NCI-H2196 (cell line): Measurements from ENCODE around the gene PLXDC1.

Source experiments
- DNase-seq: peaks from one replicate; lab custom pipeline; 2025; ENCODE audit not compliant: unreplicated experiment; lab: John Stamatoyannopoulos, UW

The PLXDC1 gene

GRCh38 chr17:39018267-39019134 lies 132.9 kb downstream of the PLXDC1 start:
- DNase-seq = no peak

GRCh38 chr17:39016193-39017153 lies 135.0 kb downstream of the PLXDC1 start:
- DNase-seq = no peak

GRCh38 chr17:39015546-39015935 lies 135.9 kb downstream of the PLXDC1 start:
- no peak for DNase-seq

DNA sequence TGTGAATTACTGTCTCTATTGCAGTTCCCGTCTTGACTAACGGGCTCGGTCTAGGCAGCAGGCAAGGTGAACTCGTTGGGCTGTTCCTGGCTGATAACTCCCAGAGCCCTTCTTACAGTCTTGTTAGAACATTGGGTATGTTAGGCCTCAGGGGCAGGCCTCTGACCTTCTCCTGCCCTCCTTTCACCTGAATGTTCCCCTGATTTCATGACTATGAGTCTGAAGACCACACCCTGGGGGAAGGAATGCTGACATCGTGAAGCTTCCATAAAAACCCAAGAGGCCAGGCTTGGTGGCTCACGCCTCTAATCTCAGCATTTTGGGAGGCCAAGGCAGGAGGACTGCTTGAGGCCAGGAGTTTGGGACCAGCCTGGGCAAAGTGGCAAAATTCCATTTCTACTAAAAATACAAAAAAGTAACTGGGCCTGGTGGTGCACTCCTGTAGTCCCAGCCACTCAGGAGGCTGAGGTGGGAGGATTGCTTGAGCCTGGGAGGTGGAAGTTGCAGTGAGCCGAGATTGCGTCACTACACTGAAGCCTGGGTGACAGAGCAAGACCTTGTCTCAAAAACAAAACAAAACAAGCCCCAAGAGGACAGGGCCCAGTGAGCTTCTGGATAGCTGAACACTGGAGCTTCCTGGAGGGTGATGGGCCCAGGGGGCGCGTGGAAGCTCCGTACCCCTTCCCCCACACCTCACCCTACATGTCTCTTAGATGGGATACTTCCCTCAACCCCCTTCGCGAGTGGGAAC lies 136.5 kb downstream of the PLXDC1 start:
- no peak for DNase-seq

GRCh38 chr17:39014044-39014794 lies 137.2 kb downstream of the PLXDC1 start:
- no peak for DNase-seq
